ENCODE results near the gene EIF4E2.

The EIF4E2 gene

DNA sequence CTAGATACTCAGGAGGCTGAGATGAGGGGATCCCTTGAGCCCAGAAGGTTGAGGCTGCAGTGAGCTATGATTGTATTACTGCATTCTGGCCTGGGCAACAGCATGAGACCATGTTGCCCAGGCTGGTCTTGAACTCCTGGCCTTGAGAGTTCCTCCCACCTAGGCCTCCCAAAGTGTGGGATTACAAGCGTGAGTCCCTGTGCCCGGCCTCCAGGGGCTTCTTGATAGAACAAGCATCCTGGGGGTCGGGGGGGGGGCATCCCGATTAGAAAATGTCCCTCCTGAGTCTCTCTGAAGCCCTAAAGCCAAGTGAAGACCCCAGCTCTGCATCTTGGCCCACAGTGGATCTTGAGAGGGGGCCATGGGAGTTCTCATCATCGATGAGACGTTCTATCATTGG lies 60.6 kb downstream of the EIF4E2 start:
- no peak for TF ChIP-seq FOXM1 (IDR thresholded peaks at IDR 0.05; ENCODE audit: borderline replicate concordance, low read depth)
- TF ChIP-seq TCF12 (IDR thresholded peaks at IDR 0.05; ENCODE audit: low read depth): no peak
- TF ChIP-seq ZBTB7A (IDR thresholded peaks at IDR 0.05; ENCODE audit: low read depth): no peak
- no peak for TF ChIP-seq NFIC (IDR thresholded peaks at IDR 0.05)

- TF ChIP-seq RAD21 (IDR thresholded peaks at IDR 0.05; ENCODE audit: low read depth) (peak; percentile 67), CREB1 (IDR thresholded peaks at IDR 0.05; ENCODE audit: low read depth) (no peak), USF1 (IDR thresholded peaks at IDR 0.05) (no peak), TAF1 (IDR thresholded peaks at IDR 0.05; ENCODE audit: low read depth) (no peak), TEAD4 (IDR thresholded peaks at IDR 0.05) (0 out of 2 replicates have a peak, but pooled peaks have one; percentile 22), EP300 (IDR thresholded peaks at IDR 0.05; ENCODE audit: borderline replicate concordance) (peak; percentile 31; the same call in 1 of the 2 replicates), TCF12 (IDR thresholded peaks at IDR 0.05; ENCODE audit: low read depth) (no peak), ZBTB7A (IDR thresholded peaks at IDR 0.05; ENCODE audit: low read depth) (peak; percentile 87), YY1 (IDR thresholded peaks at IDR 0.05; ENCODE audit: low read depth) (no peak)
- TF ChIP-seq, protein P1, sequence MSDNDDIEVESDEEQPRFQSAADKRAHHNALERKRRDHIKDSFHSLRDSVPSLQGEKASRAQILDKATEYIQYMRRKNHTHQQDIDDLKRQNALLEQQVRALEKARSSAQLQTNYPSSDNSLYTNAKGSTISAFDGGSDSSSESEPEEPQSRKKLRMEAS (IDR thresholded peaks at IDR 0.05): peak; percentile 56; the same call in 1 of the 2 replicates
These were observed 61.2 kb downstream of the EIF4E2 start for GRCh38 chr2:232611559-232612218.

DNA sequence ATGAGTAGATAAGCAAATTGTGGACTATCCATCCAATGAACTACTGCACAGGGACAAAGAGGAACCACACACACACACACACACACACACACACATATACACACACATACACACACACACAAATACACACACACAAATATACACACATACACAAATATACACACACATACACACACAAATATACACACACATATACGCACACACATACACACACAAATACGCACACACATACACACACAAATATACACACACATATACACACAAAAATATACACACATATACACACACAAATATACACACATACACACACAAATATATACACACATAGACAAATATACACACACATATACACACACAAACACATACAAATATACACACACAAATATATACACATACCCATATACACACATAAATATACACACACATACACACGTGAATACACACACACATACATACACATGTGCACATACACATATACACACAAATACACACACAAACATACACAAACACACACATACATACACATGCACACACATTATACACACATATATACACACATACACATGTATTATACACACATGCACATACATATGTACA lies 63.1 kb downstream of the EIF4E2 start:
- TF ChIP-seq YY1 (IDR thresholded peaks at IDR 0.05; ENCODE audit: low read depth) (no peak), CREB1 (IDR thresholded peaks at IDR 0.05; ENCODE audit: low read depth) (no peak), TCF12 (IDR thresholded peaks at IDR 0.05; ENCODE audit: low read depth) (no peak)

DNA sequence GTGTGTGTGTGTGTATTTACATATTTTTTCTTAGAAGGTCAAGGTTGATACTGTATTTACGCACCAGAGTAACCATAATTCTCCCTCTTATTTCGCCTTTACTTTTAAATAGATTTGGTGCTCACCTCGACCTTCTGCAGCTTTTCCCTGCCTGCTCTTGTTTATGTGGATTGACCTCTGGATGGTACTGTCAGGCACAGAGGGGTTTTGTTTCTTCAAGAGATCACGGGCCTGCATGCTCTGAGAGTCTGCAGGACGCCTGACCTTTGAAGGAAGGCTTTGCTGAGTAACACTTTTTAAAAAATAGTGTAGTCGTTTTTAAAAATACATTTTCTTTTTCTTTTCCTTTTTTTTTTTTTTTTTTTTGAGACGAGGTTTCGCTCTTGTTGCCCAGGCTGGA lies 64.8 kb downstream of the EIF4E2 start:
- TF ChIP-seq CEBPB (IDR thresholded peaks at IDR 0.05) (no peak), CREB1 (IDR thresholded peaks at IDR 0.05; ENCODE audit: low read depth) (no peak), TEAD4 (IDR thresholded peaks at IDR 0.05) (no peak), RAD21 (IDR thresholded peaks at IDR 0.05; ENCODE audit: low read depth) (no peak)
- TF ChIP-seq, protein P1 (IDR thresholded peaks at IDR 0.05): no peak

Data from Ishikawa (cell line).